Parathyroid adenoma (tissue), 2 donors: ENCODE data around the gene CBLB.

ENCODE experiments used
- H2AFZ ChIP-seq: fragments of 300-600 bp; sonication (generic); one replicate; pipeline ENCODE4 v1.7.0; 2017; ENCODE audit warnings: antibody characterized with exemption, mild to moderate bottlenecking
- H3K27ac ChIP-seq: fragments of 300-600 bp; sonication (generic); one replicate; pipeline ENCODE4 v1.7.0; 2017
- H3K27me3 ChIP-seq: fragments of 300-600 bp; sonication (generic); one replicate; pipeline ENCODE4 v1.7.0; 2017; ENCODE audit warnings: low read length; ENCODE audit not compliant: control insufficient read depth, insufficient read depth
- H3K36me3 ChIP-seq: fragments of 300-600 bp; sonication (generic); one replicate; pipeline ENCODE4 v1.7.0; 2017; ENCODE audit warnings: low read length; ENCODE audit not compliant: control insufficient read depth, insufficient read depth
- H3K4me1 ChIP-seq: fragments of 300-600 bp; sonication (generic); one replicate; pipeline ENCODE4 v1.7.0; 2017; ENCODE audit warnings: control low read depth
- H3K4me2 ChIP-seq: fragments of 300-600 bp; sonication (generic); one replicate; pipeline ENCODE4 v1.7.0; 2017; ENCODE audit warnings: low read length
- H3K4me3 ChIP-seq: fragments of 300-600 bp; sonication (generic); one replicate; pipeline ENCODE4 v1.7.0; 2017; ENCODE audit warnings: low read depth, low read length
- H3K79me2 ChIP-seq: fragments of 300-600 bp; sonication (generic); one replicate; pipeline ENCODE4 v1.7.0; 2017; ENCODE audit warnings: control low read depth
- H3K9ac ChIP-seq: fragments of 300-600 bp; sonication (generic); one replicate; pipeline ENCODE4 v1.7.0; 2017; ENCODE audit warnings: mild to moderate bottlenecking
- H3K9me3 ChIP-seq: fragments of 300-600 bp; sonication (generic); one replicate; pipeline ENCODE4 v1.7.0; 2017; ENCODE audit warnings: low read length; ENCODE audit not compliant: control insufficient read depth
- CTCF ChIP-seq: fragments of 300-600 bp; sonication (generic); IDR thresholded peaks from one replicate; pipeline ENCODE4 v1.7.0; 2017; ENCODE audit warnings: antibody characterized with exemption, mild to moderate bottlenecking
- donor health status: primary hyperparathyroidism.

The CBLB gene

GRCh38 chr3:105865867-105866350 is 2.9 kb downstream of the CBLB start:
- Histone ChIP-seq H3K4me1 (peaks cover 6% of the 10 kb centered on the region), H3K36me3 (no peaks in the 10 kb centered on the region), H3K9me3 (no peaks in the 10 kb centered on the region), H3K4me2 (no peak overlapping the region), H3K27ac (no peak overlapping the region), H3K79me2 (peaks cover 13% of the 10 kb centered on the region), H3K9ac (no peak overlapping the region), H2AFZ (no peak overlapping the region), H3K27me3 (no peaks in the 10 kb centered on the region), H3K4me3 (no peak overlapping the region)
- no peak for TF ChIP-seq CTCF

- Histone ChIP-seq H3K27me3 (no peaks in the 10 kb centered on the region), H3K9ac (no peak overlapping the region), H3K27ac (peak overlapping the region; percentile 3), H2AFZ (no peak overlapping the region), H3K4me3 (no peak overlapping the region), H3K36me3 (no peaks in the 10 kb centered on the region), H3K79me2 (peaks cover 13% of the 10 kb centered on the region), H3K9me3 (no peaks in the 10 kb centered on the region), H3K4me1 (peaks cover 2% of the 10 kb centered on the region), H3K4me2 (no peak overlapping the region)
- no peak for TF ChIP-seq CTCF
These were observed 3.7 kb downstream of the CBLB start for GRCh38 chr3:105865016-105865623.

GRCh38 chr3:105864212-105864611 is 4.6 kb downstream of the CBLB start:
- Histone ChIP-seq H3K9ac (no peak overlapping the region), H2AFZ (no peak overlapping the region), H3K79me2 (peaks cover 13% of the 10 kb centered on the region), H3K4me1 (no peaks in the 10 kb centered on the region), H3K27me3 (no peaks in the 10 kb centered on the region), H3K27ac (no peak overlapping the region), H3K4me2 (no peak overlapping the region), H3K9me3 (no peaks in the 10 kb centered on the region), H3K36me3 (no peaks in the 10 kb centered on the region), H3K4me3 (no peak overlapping the region)
- TF ChIP-seq CTCF: no peak

- no peak overlapping the region for H3K9ac ChIP-seq
- no peak overlapping the region for H3K4me2 ChIP-seq
- no peak overlapping the region for H2AFZ ChIP-seq
- no peak overlapping the region for H3K4me3 ChIP-seq
- no peak overlapping the region for H3K27ac ChIP-seq
- H3K36me3 ChIP-seq: no peaks in the 10 kb centered on the region
- no peaks in the 10 kb centered on the region for H3K4me1 ChIP-seq
- TF ChIP-seq CTCF: no peak
- H3K9me3 ChIP-seq: no peaks in the 10 kb centered on the region
- peaks cover 13% of the 10 kb centered on the region for H3K79me2 ChIP-seq
- no peaks in the 10 kb centered on the region for H3K27me3 ChIP-seq
These were observed 5.2 kb downstream of the CBLB start for GRCh38 chr3:105863608-105864007.

GRCh38 chr3:105862217-105862616 is 6.6 kb downstream of the CBLB start:
- Histone ChIP-seq H3K36me3 (no peaks in the 10 kb centered on the region), H3K27me3 (no peaks in the 10 kb centered on the region), H3K4me3 (no peak overlapping the region), H2AFZ (no peak overlapping the region), H3K9me3 (no peaks in the 10 kb centered on the region), H3K9ac (no peak overlapping the region), H3K4me2 (no peak overlapping the region), H3K27ac (no peak overlapping the region), H3K79me2 (peaks cover 13% of the 10 kb centered on the region), H3K4me1 (no peaks in the 10 kb centered on the region)
- no peak for TF ChIP-seq CTCF
